HepG2 (cell line): ENCODE data around the gene TSSK2. TPM values are rescaled to one million over a fixed set of nuclear protein-coding genes. Genes with fewer than 3 reads are reported as not detected.
A peak's percentile ranks its signal among the peaks of the same experiment; 100 is the strongest.

Experiments used
- ATAC-seq: fragments of 200-7000 bp; cut with Tn5 transposase; 3 replicates; pipeline ENCODE4 v1.9.1; 2020; ENCODE audit warnings: mild to moderate bottlenecking, moderate library complexity
- BruUV-seq: library from RNA; stranded (reverse); fragments of 400-500 nt; replicated peaks from 2 replicates; lab custom pipeline; 2021; lab: Mats Ljungman, UMichigan
- CTCF ChIA-PET: fragments of 300-600 bp; formaldehyde crosslinking; extraction: SDS; loops from one replicate; lab custom pipeline; 2021; ENCODE audit warnings: low total read pairs, inconsistent platforms, low intra/inter-chr PET ratio; lab: Yijun Ruan, JAX
- POLR2A ChIA-PET: fragments of 350-600 bp; sonication (Branson Sonifier 250); formaldehyde crosslinking; loops from one replicate; lab custom pipeline; 2020; ENCODE audit warnings: antibody characterized with exemption, inconsistent platforms; lab: Yijun Ruan, JAX
- DNase-seq: peaks from one replicate; pipeline ENCODE4 v3.0.0-alpha.2; 2015; ENCODE audit warnings: low spot score
- FAIRE-seq: peaks from 3 replicates; lab custom pipeline; 2011; peaks lifted over from hg19 to GRCh38; lab: Jason Lieb, UNC
- H2AFZ ChIP-seq: one replicate; pipeline ENCODE4 v1.6.1; 2011; ENCODE audit warnings: low read length, inconsistent platforms
- H3K27ac ChIP-seq: fragments of 300-600 bp; 3 replicates; pipeline ENCODE4 v1.8.0; 2011; ENCODE audit warnings: mixed run types, mild to moderate bottlenecking, mixed read lengths, low read length, inconsistent platforms; ENCODE audit not compliant: insufficient read depth; ENCODE audit errors: extremely low read length
- H3K27me3 ChIP-seq, 2 experiments: fragments of 200-600 bp in 1 of 2; 2 replicates in 1 of 2; 3 replicates in 1 of 2; pipeline versions ENCODE4 v1.6.0 to v1.8.0; 2011; ENCODE audit warnings: low read length in 2 of 2, mild to moderate bottlenecking in 2 of 2, moderate library complexity in 2 of 2, inconsistent platforms in 1 of 2; ENCODE audit not compliant: insufficient read depth in 2 of 2, control insufficient read depth in 1 of 2
- H3K36me3 ChIP-seq, 2 experiments: fragments of 200-600 bp in 1 of 2; replicated peaks in 1 of 2; 2 replicates in 1 of 2; 3 replicates in 1 of 2; pipeline versions ENCODE4 v1.5.1 to v1.8.0; 2011; ENCODE audit warnings: low read length in 2 of 2, inconsistent platforms in 1 of 2; ENCODE audit not compliant: insufficient read depth in 2 of 2, control insufficient read depth in 1 of 2
- H3K4me1 ChIP-seq: 2 replicates; pipeline ENCODE4 v1.5.1; 2012; ENCODE audit warnings: low read length, inconsistent platforms; ENCODE audit not compliant: insufficient read depth
- H3K4me2 ChIP-seq: 2 replicates; pipeline ENCODE4 v1.6.0; 2011; ENCODE audit warnings: low read depth, low read length, inconsistent platforms
- H3K4me3 ChIP-seq, 3 experiments: fragments of 200-600 bp in 1 of 3; sonication (generic), shearing (Covaris generic) in 1 of 3; replicated peaks in 1 of 3; 2 replicates each; pipeline ENCODE4 v1.5.1; 2011 to 2016; ENCODE audit warnings: low read length in 3 of 3, inconsistent platforms in 2 of 3, low read depth in 2 of 3, mild to moderate bottlenecking in 2 of 3, control low read depth in 1 of 3, mixed read lengths in 1 of 3; ENCODE audit not compliant: insufficient read depth in 1 of 3
- H3K79me2 ChIP-seq: one replicate; pipeline ENCODE4 v1.6.1; 2011; ENCODE audit warnings: low read length, inconsistent platforms; ENCODE audit not compliant: insufficient read depth
- H3K9ac ChIP-seq: 2 replicates; pipeline ENCODE4 v1.6.0; 2011; ENCODE audit warnings: mild to moderate bottlenecking, low read depth, low read length, inconsistent platforms; ENCODE audit not compliant: insufficient read depth
- H3K9me3 ChIP-seq: 2 replicates; pipeline ENCODE4 v1.5.1; 2012; ENCODE audit warnings: mild to moderate bottlenecking, low read length
- H4K20me1 ChIP-seq: 2 replicates; pipeline ENCODE4 v1.6.0; 2011; ENCODE audit warnings: inconsistent platforms, mild to moderate bottlenecking, low read length, moderate library complexity; ENCODE audit not compliant: insufficient read depth
- ARID2 ChIP-seq: sonication (generic); formaldehyde crosslinking; IDR thresholded peaks from 2 replicates; pipeline ENCODE4 v1.8.1; 2022; ENCODE audit warnings: mild to moderate bottlenecking, missing genetic modification reagents, borderline replicate concordance
- HNRNPLL ChIP-seq: fragments of 200-400 bp; formaldehyde crosslinking; IDR thresholded peaks from 2 replicates; pipeline ENCODE4 v1.6.1; 2017; ENCODE audit warnings: mild to moderate bottlenecking, low read depth, low read length; ENCODE audit not compliant: poor library complexity, severe bottlenecking
- KDM4B ChIP-seq: sonication (generic); formaldehyde crosslinking; IDR thresholded peaks from 2 replicates; pipeline ENCODE4 v1.4.0; 2020; ENCODE audit warnings: missing genetic modification reagents
- KLF11 ChIP-seq: IDR thresholded peaks from 2 replicates; pipeline ENCODE4 v1.6.1; 2016; ENCODE audit warnings: missing compliant biosample characterization
- POLR2A ChIP-seq, 2 experiments: IDR thresholded peaks; 2 replicates each; pipeline ENCODE4 v1.6.1; 2011; ENCODE audit warnings: low read depth in 2 of 2, low read length in 2 of 2, mild to moderate bottlenecking in 1 of 2, moderate library complexity in 1 of 2; ENCODE audit not compliant: insufficient read depth in 1 of 2
- REL ChIP-seq: sonication (generic); formaldehyde crosslinking; conservative IDR thresholded peaks from 2 replicates; pipeline ENCODE4 v1.8.0; 2022; ENCODE audit warnings: mild to moderate bottlenecking, missing genetic modification reagents, moderate library complexity
- RFXAP ChIP-seq: sonication (generic); formaldehyde crosslinking; IDR thresholded peaks from 2 replicates; pipeline ENCODE4 v1.4.0; 2020; ENCODE audit warnings: missing genetic modification reagents, borderline replicate concordance
- RXRB ChIP-seq: IDR thresholded peaks from 2 replicates; pipeline ENCODE4 v1.6.1; 2016; ENCODE audit warnings: borderline replicate concordance, missing genetic modification reagents, missing compliant biosample characterization
- SIN3B ChIP-seq: fragments of 150-350 bp; IDR thresholded peaks from 2 replicates; pipeline ENCODE4 v1.6.1; 2014; ENCODE audit warnings: low read length
- SMC3 ChIP-seq: IDR thresholded peaks from 2 replicates; pipeline ENCODE4 v1.6.1; 2011; ENCODE audit warnings: low read length, improper control_type of control experiment
- TBX2 ChIP-seq: sonication (generic); formaldehyde crosslinking; IDR thresholded peaks from 2 replicates; pipeline ENCODE4 v1.5.0; 2020; ENCODE audit warnings: missing genetic modification reagents, mild to moderate bottlenecking, borderline replicate concordance
- TEAD3 ChIP-seq: optimal IDR thresholded peaks from 2 replicates; pipeline ENCODE3; 2016; ENCODE audit warnings: borderline replicate concordance
- U2AF2 ChIP-seq: fragments of 200-400 bp; formaldehyde crosslinking; IDR thresholded peaks from 2 replicates; pipeline ENCODE4 v1.6.1; 2017; ENCODE audit warnings: low read depth, mild to moderate bottlenecking, low read length
- ZNF44 ChIP-seq: sonication (generic); formaldehyde crosslinking; IDR thresholded peaks from 2 replicates; pipeline ENCODE4 v1.5.1; 2020; ENCODE audit warnings: mild to moderate bottlenecking, missing genetic modification reagents
- ZNF550 ChIP-seq: sonication (generic); formaldehyde crosslinking; IDR thresholded peaks from 2 replicates; pipeline ENCODE4 v1.4.0; 2020; ENCODE audit warnings: mild to moderate bottlenecking, missing genetic modification reagents, borderline replicate concordance
- ZNF775 ChIP-seq: sonication (generic); formaldehyde crosslinking; IDR thresholded peaks from 2 replicates; pipeline ENCODE4 v1.4.0; 2020; ENCODE audit warnings: missing genetic modification reagents, mild to moderate bottlenecking, moderate library complexity, borderline replicate concordance
- WGBS: methylation state at CpG from one replicate; pipeline ENCODE4 v1.1.6; 2017; ENCODE audit warnings: low lambda C conversion rate; 5-methylcytosine and 5-hydroxymethylcytosine counted together
- in situ Hi-C: cut with HindIII; loops from 2 replicates; pipeline ENCODE4 v1.10.0; 2017; ENCODE audit warnings: low pct_unique_long_range_greater_than_20kb; ENCODE audit not compliant: extremely low pct_ligation_motif_present
- intact Hi-C: fragments of 100-400 bp; cut with micrococcal nuclease; formaldehyde crosslinking; loops from one replicate; pipeline ENCODE4 v1.10.0; 2022; ENCODE audit not compliant: unreplicated experiment
- polyA plus RNA-seq, 8 experiments: library from polyadenylated mRNA; depleted of rRNA in 3 of 8; stranded (reverse) in 7 of 8; unstranded in 1 of 8; fragments of >200 nt; fragmentation: Illumina TruSeq in 4 of 8; extraction: Trizol in 4 of 8; gene quantifications; 2 replicates each; pipeline versions ENCODE4 v1.2.1 to v1.2.3, GENCODE V29; 2011 to 2016; ENCODE audit warnings: low read depth in 4 of 8, missing spikeins in 1 of 8, mixed read lengths in 1 of 8; ENCODE audit not compliant: insufficient read depth in 1 of 8
- total RNA-seq, 5 experiments: library from RNA; depleted of rRNA; stranded (reverse); fragments of >200 nt; fragmentation: Illumina TruSeq; extraction: Trizol; gene quantifications; 2 replicates each; pipeline ENCODE4 v1.2.3, GENCODE V29; 2016; ENCODE audit warnings: low read depth in 1 of 5
- TF ChIP-seq, protein P1 (sequence below): sonication (generic); formaldehyde crosslinking; IDR thresholded peaks from 2 replicates; pipeline ENCODE4 v1.5.0; 2020; ENCODE audit warnings: mild to moderate bottlenecking, missing genetic modification reagents, borderline replicate concordance
- TF ChIP-seq, protein P2 (sequence below): sonication (generic); formaldehyde crosslinking; IDR thresholded peaks from 2 replicates; pipeline ENCODE4 v1.5.1; 2020; ENCODE audit warnings: missing genetic modification reagents, mild to moderate bottlenecking, borderline replicate concordance

TSSK2 gene
- total and polyA plus RNA-seq, 2 of the 13 experiments (the other 11 are each of a cell fraction or from before 2014, with no cell fraction given): not detected

DNA sequence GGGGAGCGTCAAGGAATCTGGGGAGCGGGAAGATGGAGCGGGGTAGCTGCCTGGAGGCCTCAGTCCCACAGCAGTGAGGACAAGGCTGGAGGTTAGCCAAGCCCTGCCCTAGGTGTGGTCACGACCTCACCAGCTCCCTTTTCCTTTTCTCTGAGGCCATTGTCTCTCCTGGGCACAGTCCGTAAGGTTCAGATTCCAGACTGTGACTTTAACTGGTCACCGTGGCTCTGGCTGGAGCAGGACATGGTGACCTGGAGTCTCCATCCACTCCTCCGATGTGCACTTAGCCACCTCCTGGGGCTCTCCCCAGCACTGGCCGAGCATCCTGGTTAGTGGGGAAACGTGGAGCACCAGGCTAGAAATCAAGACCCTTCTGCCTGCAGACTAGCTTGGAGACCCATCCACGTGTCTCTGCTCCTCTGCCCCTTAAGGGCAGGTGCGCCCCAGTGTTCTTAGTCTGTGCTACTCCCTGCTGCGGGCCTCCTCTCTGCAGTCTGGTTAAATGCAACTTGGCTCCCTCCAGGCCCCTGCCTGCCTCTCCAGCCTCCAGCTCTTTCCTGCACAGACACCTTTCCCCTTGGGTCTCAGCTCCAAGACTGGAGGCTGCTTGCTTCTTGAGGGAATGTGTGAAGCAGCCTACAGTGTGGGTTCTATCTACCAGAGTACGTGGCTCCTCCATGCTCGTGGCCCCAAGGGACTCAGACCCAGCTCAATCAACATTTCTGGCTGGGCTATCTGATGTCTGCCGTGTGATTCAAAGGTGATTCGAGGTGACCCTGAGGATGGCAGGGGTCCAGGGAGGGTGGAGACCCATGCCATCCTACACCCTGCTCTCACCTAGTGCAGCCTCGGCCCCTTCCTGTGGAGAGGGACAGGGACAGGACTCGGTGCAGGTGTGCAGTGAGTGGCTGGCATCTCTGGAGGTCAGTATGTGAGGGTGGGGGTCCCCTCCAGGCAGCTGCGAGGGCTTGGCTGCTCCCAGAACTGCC lies 42.2 kb downstream of the TSSK2 start:
- no TSS peak for BruUV-seq
- CTCF ChIA-PET: no interaction called here
- ATAC-seq: peak; percentile 0; the same call in 1 of the 3 replicates
- Histone ChIP-seq H3K36me3 (peaks cover 3 to 15% of the 10 kb centered on the region in 2 experiments; a peak in 3 of 5 replicates), H4K20me1 (peaks cover 29% of the 10 kb centered on the region), H3K9ac (peak overlapping the region; percentile 94), H3K4me2 (peak overlapping the region; percentile 96), H3K9me3 (no peaks in the 10 kb centered on the region), H3K79me2 (peaks cover 41% of the 10 kb centered on the region), H3K4me1 (peaks cover 73% of the 10 kb centered on the region), H3K27ac (peak overlapping the region; percentile 80), H2AFZ (no peak overlapping the region), H3K27me3 (peaks cover 3 to 22% of the 10 kb centered on the region in 2 experiments; a peak in 4 of 5 replicates), H3K4me3 (peak overlapping the region; percentile 95 to 98 (median 97))
- 48% methylated on average over 7 of the region's 19 CpGs for WGBS
- POLR2A ChIA-PET: no interaction called here
- in situ Hi-C loops (no loop called here), intact Hi-C loops (no loop called here)
- peak; percentile 24 for DNase-seq
- no peak for FAIRE-seq
- no peak for TF ChIP-seq ZNF44 (CRISPR knock-in tag)
- no peak for TF ChIP-seq KLF11 (CRISPR knock-in tag)
- no peak for TF ChIP-seq REL (CRISPR knock-in tag)
- TF ChIP-seq RXRB: no peak
- peak; percentile 32; the same call in 1 of the 2 replicates for TF ChIP-seq ARID2 (CRISPR knock-in tag)
- no peak for TF ChIP-seq U2AF2
- TF ChIP-seq KDM4B (CRISPR knock-in tag): no peak
- no peak for TF ChIP-seq HNRNPLL
- no peak for TF ChIP-seq ZNF775
- TF ChIP-seq, protein P1, sequence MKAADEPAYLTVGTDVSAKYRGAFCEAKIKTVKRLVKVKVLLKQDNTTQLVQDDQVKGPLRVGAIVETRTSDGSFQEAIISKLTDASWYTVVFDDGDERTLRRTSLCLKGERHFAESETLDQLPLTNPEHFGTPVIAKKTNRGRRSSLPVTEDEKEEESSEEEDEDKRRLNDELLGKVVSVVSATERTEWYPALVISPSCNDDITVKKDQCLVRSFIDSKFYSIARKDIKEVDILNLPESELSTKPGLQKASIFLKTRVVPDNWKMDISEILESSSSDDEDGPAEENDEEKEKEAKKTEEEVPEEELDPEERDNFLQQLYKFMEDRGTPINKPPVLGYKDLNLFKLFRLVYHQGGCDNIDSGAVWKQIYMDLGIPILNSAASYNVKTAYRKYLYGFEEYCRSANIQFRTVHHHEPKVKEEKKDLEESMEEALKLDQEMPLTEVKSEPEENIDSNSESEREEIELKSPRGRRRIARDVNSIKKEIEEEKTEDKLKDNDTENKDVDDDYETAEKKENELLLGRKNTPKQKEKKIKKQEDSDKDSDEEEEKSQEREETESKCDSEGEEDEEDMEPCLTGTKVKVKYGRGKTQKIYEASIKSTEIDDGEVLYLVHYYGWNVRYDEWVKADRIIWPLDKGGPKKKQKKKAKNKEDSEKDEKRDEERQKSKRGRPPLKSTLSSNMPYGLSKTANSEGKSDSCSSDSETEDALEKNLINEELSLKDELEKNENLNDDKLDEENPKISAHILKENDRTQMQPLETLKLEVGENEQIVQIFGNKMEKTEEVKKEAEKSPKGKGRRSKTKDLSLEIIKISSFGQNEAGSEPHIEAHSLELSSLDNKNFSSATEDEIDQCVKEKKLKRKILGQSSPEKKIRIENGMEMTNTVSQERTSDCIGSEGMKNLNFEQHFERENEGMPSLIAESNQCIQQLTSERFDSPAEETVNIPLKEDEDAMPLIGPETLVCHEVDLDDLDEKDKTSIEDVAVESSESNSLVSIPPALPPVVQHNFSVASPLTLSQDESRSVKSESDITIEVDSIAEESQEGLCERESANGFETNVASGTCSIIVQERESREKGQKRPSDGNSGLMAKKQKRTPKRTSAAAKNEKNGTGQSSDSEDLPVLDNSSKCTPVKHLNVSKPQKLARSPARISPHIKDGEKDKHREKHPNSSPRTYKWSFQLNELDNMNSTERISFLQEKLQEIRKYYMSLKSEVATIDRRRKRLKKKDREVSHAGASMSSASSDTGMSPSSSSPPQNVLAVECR (CRISPR knock-in tag): 0 out of 2 replicates have a peak, but pooled peaks have one; percentile 3
- no peak for TF ChIP-seq SMC3
- TF ChIP-seq TBX2 (CRISPR knock-in tag): no peak
- no peak for TF ChIP-seq RFXAP (CRISPR knock-in tag)
- TF ChIP-seq ZNF550 (CRISPR knock-in tag): no peak
- TF ChIP-seq POLR2A (IDR thresholded peaks at IDR 0.05; ENCODE audit: insufficient read depth in 1 of 2, low read depth in 2 of 2, low read length in 2 of 2): peak in 1 of 2 experiments; percentile 39; a peak in 2 of 4 replicates
- TF ChIP-seq, protein P2, sequence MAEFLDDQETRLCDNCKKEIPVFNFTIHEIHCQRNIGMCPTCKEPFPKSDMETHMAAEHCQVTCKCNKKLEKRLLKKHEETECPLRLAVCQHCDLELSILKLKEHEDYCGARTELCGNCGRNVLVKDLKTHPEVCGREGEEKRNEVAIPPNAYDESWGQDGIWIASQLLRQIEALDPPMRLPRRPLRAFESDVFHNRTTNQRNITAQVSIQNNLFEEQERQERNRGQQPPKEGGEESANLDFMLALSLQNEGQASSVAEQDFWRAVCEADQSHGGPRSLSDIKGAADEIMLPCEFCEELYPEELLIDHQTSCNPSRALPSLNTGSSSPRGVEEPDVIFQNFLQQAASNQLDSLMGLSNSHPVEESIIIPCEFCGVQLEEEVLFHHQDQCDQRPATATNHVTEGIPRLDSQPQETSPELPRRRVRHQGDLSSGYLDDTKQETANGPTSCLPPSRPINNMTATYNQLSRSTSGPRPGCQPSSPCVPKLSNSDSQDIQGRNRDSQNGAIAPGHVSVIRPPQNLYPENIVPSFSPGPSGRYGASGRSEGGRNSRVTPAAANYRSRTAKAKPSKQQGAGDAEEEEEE: no peak
- no peak for TF ChIP-seq SIN3B
- TF ChIP-seq TEAD3 (CRISPR knock-in tag): no peak
